Body of pancreas (tissue), 4 donors: ENCODE measurements around the gene OR2T6.
"Not testable (repeated sequence)": the region's sequence is repeated elsewhere in the genome, so short reads cannot be mapped to it uniquely, and the experiment has no call there.

Experiments used
- CTCF ChIP-seq, 7 experiments: fragments of 450-650 bp in 4 of 7; fragments of 200-600 bp in 3 of 7; sonication (generic) in 3 of 7; IDR thresholded peaks; one replicate each; pipeline ENCODE4 v1.5.1; 2016 to 2019; ENCODE audit warnings: antibody characterized with exemption in 7 of 7
- POLR2A ChIP-seq, 3 donors: fragments of 450-650 bp; IDR thresholded peaks; one replicate each; pipeline ENCODE4 v1.6.1; 2016; ENCODE audit warnings: antibody characterized with exemption in 3 of 3, mild to moderate bottlenecking in 2 of 3

- not testable (repeated sequence) for TF ChIP-seq CTCF, POLR2A (IDR thresholded peaks at IDR 0.05)
These were observed 58.4 kb downstream of the OR2T6 start for GRCh38 chr1:248433811-248434415.
